Activated CD8-positive, alpha-beta memory T cell treated with anti-CD3 and anti-CD28 coated beads, Interleukin-2, amount 50 U/mL, for 1 hour (primary cell): ENCODE measurements around the gene PCSK6.

ENCODE experiments used
- DNase-seq: peaks from one replicate; pipeline ENCODE4 v3.0.0-alpha.2; 2020; ENCODE audit errors: extremely low read depth

PCSK6 gene

DNA sequence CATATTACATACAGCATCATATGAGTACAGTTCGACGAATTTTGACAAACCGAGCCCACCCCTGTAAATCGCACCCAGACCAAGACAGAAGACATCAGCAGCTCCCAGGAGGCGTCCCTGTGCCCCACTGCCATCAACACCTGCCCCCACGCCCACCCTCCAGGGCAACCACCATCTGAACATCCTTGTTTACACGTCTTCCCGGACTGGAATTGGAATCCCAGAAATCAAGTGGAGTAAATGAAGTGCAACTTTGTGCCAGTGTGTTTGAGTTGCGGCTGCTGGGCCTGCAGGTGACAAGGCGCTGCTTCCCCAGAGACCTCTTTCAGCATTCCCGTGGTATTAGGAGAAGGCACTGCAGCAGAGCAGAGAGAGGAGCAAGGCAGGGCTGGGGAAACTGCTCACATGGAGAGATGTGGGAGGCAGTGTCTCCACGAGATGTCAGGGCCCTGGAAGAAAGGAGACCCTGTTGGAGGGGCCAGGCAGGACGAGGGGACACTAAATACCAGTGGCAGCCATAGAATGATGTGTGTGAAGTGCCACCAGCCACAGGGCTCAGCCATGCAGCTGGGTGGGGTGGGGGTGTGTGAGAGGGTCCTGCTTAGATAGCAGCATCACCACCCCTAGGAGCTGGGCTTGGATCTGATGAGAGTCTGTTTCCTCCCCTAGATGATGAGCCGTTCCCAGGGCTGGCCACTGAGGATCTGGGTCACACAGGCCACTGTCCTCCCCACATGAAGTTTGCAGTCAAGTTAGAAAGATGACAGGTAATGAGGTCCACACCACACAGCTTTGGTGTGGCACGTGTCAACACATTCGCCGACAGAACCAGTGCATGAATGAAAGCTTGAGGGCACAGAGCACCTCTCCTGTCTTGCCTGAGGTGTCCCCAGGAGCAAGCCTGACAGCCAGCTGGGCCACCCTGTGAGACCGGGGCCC, 33.4 kb upstream of the PCSK6 start:
- no peak for DNase-seq

DNA sequence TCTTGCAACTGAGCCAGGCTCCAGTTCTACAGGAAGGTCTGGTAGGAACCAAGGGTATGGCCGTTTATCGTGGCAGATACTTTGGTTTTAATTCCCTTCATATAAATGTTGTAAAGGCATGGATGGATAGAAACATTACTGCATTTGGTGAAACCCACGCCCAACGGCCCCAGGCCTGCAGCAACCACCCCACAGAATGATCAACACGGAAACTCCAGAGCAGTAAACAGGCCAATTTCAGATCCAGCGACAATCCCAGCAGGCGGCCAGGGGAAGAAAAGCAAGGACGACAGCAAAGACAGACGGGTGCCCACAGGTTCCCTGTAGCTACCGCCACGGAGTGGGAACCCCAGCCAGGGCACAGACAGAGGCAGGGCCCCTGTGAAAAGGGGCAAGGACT, 32.6 kb upstream of the PCSK6 start:
- no peak for DNase-seq

DNA sequence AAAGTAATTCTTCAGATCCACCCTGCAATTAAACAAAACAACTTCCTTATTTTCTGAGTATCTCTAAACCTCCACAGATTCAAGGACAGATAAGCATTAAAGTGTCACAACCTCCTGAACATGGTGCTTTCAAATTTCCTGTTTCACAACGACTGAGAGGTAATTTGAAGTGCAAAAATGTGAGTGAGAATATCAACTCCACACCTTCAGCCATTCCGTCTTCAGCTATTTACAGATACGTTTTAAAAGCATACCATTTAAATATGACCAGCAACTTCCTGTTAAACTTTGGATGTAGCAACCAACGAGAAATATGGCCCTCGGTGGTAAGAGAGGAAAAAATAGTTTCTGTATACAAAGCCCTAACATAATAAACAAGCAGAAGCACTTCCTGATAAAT, 32.1 kb upstream of the PCSK6 start:
- no peak for DNase-seq

DNA sequence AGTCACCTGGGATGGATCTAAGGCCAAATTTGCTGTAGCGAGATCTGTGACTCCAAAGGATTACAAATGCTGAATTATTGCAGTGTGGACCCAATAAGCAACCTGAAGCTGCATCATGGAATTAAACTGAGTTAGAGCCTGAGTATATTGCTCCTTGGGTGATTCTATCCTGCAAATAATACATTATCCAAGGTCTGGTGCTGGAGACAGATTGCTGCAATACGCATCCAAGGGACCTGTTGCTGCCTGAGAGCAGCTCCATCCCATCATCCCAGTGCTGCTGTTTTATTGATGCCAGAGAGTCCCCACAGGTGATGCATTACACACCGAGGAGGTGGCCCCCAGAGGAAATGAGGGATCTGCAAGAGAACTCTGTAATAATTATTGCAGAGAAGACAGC, 31.6 kb upstream of the PCSK6 start:
- DNase-seq: no peak

DNA sequence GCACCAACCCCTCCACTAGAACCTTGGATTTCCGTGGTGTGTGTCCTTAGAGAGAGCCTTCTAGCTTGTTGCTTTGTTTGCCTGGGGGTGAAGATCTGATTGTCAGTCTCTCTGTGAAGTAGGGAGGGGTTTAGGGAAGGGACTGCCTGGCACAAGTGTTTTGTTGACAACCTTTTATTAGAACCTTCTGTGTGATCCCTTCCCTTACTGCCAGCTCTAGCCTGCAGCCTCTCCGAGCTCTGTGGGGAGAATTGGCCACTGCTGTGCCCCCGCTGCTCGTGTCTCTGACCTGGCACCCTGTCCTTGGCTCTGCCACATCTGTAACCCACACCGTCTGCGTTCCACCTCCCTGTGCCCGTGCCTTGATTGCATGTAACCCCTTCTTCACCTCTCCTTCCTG, 30.9 kb upstream of the PCSK6 start:
- no peak for DNase-seq

DNA sequence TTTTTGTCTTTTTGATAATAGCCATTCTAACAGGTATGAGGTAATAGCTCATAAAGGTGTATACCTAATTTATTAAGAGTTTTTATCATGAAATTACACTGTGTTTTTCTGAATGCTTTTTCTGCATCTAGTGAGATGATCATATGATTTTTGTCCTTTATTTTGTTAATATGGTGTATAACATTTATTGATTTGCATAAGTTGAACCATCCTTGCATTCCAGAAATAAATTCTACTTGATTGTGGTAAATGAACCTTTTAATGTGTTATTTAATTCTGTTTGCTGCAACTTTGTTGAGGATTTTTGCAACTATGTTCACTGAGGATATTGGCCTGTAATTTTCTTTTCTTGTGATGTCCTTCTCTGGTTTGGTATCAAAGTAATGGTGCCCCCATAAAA, 28.0 kb upstream of the PCSK6 start:
- DNase-seq: no peak

DNA sequence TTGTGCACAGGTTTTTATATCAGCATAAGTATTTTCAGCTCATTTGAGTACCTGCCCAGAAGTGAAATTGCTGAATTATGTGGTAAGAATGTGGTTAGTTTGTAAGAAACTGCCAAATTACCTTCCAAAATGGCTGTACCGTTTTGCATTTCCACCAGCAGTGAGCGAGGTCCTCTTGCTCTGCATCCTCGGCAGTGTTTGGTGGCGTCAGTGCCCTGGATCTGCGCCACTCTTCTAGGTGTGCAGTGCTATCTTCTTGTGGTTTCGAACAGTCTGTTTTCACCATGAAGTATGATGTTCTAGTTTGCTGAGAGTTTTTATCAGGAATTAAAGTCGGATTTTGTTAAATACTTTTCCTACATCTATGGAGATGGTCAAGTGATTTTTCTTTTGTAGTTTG, 24.8 kb upstream of the PCSK6 start:
- DNase-seq: no peak

DNA sequence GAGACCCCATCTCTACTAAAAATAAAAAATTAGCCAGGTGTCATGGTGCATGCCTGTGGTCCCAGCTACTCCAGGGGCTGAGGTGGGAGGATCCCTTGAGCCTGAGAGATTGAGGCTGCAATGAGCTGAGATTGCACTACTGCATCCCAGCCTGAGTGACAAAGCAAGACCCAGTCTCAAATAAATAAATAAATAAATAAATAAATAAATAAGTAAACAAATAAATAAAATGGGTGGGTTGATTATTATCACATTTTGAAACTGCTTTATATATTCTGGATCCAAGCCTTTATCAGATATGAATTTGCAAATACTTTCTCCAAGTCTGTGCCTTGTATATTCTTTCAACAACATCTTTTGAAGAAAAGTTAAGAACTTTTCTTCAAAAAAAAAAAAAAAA, 22.2 kb upstream of the PCSK6 start:
- no peak for DNase-seq

DNA sequence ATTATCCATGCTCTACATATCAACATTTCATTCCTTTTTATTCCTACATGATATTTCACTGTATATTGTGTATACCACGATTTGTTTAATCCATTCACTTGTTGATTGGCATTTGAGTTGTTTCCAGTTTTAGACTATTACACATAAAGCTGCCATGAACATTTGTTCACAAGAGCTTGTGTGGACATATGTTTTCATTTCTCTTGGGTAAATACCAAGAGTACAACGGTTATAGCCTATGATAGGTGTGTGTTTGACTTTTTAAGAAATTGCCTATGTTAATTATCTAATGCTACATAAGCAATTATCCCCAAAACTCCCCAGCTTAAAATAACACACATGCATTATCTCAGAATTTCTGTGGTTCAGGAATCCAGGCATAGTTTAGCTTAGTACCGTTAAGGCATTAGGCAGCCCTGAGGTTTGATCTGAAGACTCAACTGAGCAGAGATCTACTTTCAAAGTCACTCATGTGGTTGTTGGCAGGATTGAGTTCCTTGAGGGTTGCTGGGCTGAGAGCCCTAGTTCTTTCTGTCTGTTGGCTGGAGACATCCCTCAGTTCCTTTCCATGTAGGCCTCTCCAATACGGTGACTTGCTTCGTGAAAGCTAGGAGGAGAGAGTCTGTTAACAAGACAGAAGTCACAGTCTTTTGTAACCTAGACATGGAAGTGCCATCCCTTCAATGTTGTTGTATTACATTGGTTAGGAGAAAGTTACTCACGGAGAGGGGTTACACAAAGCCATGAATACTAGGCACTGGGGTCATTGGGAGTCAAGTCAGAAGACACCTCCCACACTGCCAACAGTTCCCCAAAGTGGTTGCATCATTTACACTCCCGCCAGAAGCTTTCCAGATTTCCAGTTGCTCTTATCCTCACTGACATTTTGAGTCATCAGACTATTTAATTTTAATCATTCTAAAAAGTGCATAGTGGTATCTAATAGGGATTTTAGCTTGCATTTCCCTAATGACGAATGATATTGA, 21.0 kb upstream of the PCSK6 start:
- no peak for DNase-seq

DNA sequence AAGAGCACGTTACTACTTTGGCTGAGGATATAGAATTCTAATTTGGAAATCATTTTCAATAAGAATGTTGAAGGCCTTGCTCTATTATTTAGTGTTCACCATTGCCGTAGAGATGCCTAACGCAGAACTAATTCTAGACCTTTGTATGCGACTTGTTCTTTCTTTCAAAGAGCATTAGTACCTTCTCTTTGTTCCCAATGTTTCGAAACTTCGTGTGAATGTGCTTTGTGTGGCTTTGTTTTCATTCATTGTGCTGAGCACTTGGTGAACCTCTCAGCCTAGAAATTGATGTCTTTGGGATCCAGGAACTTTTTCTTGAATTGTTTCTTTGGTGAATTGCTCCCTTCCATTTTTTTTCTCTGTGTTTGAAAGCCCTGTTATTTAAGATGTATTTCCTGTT, 19.8 kb upstream of the PCSK6 start:
- no peak for DNase-seq

DNA sequence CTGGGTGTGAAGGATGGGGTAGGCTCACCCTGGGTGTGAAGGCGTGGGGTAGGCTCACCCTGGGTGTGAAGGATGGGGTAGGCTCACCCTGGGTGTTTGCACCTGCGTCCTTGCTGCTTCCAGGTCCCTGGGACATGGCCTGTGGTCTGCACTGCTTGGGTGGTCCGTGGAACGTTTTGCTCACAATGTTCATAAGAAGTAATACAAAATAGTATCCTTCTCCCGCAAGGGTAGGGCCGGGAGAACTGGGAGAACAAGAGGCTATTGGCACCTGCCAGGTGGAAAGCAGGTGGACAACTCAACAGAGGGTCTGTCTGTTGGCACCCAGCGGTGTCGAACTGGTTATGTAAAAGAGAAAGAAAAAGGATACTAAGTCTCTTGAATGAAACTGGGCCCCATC, 17.0 kb upstream of the PCSK6 start:
- DNase-seq: no peak

DNA sequence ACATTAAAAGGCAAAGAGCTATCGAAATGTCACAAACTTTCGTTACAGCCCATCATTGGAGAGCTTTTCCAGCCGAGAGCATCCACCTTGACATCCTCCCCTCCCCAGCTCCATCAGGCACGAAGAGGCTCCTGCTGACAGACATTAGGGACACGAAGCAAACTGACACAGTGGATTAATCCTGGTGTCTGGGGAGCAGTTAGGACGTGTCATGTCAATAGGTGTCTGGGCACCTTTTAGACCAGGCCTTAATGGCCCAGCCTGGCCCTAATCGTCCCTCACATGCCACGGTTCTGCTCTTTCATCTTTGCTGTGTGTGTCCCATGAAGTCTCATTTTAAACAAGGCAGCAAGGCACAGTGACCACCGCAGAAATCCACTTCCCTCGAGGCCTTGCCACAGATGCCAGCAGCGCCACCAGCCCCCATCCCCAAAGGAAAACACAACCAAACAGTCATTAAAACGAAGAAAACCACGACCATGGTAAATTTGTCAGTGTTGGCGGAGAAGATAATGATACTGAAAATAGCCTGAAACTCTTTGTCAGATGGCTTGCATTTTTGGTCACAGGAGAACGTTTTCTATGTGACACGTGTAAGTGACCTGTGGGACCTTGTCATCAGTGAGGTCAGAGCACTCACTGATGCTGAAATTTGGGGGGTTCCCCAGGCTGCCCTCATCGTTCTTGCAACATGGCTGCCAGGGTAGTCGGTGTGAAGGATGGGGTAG, 16.3 kb upstream of the PCSK6 start:
- no peak for DNase-seq

DNA sequence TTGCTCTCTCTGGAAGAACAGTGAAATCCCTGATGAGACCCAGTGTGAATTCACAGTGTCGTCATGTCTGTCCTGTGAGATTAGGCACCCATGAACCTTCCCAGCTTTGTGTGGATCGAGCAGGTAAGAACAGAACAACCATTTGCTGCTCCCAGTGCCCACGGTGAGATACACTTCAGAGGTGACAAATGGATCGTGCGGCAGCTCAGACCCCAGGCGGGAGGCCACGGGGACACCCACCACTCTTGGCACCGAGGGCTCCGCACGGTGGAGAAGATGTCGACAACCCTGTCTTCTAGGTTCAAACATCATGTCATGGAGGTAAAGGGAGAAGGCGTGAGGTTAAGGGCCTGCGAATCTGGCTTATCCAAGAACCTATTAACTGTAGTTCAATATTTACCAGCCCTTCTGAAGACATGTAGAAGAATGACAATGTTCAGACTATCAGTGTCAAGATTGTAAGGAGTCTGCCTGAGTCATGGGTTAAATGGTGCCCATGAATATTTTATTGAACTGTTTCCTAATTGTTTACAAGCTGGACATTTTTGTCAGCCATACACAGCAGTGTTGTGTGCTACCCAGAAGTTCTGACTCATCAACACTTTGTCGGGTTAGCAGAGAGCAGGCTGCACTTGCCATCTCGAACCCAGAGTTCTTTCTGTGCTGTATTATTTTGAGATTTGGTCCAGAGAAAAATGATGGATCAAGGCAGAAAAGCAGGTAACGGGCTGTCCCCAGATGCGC, 15.5 kb upstream of the PCSK6 start:
- DNase-seq: no peak

DNA sequence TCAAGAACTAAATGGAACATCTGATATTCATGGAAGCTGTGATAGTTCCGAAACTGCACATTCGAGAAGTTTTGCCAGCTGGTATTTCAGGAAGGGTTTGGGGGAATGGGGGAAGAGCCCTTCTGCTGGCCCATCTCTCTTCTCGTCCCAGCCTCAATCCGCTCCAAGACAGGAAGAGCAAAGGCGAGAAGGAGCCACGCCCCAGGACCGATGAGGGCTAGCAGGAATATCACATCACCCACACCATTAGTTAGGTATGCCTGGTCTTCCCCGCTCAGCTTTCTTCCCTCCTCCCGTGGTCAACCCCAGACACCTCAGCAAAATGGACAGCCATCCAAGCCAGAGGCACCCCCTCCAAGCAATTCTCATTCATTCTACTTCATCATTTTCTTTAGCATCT, 14.9 kb upstream of the PCSK6 start:
- no peak for DNase-seq

DNA sequence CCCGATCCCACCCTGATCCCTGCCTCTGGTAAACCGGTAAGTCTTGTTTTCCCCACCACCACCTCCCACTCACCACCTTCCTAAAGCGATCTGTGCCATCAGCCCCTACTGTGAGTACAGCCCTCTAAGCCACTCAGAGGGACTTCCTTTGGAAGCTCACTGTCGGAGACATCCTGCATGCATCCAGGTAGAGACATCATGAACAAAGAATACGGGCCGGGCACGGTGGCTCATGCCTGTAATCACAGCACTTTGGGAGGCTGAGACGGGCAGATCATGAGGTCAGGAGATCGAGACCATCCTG, 13.7 kb upstream of the PCSK6 start:
- no peak for DNase-seq

DNA sequence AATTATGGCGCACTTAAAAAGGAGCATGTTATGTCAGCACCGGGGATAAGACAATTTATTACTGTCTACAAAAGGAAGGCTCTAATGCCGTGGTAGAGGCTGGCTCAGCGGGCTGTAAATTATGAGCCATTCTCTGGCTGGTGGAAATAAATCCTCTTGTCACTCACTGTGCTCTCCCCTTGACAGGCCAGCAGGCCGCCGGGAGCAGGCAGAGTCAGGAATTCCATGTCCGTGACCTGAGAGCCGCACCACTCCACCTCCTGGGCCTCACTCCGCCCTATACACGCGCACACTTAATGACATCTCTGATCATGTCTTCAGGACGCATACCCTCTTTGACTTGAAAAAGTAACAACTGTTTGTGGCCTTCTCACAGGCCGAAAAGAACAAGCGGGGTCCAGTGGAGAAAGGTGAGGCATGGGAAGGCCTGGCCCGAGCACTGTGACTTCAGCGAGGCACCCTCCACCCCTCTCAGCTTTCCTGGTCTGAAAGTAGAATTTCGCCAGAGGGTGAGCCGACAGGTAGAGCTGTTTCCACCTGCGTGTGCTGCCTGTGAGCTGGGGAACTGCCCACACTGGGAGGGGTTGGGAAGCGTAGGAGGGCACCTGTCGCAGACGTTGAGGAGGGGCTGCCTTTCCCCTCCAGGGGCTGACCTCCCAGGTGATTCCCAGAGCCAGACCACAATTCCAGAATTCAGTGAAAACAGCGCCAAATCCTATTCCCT, 13.2 kb upstream of the PCSK6 start:
- DNase-seq: no peak

DNA sequence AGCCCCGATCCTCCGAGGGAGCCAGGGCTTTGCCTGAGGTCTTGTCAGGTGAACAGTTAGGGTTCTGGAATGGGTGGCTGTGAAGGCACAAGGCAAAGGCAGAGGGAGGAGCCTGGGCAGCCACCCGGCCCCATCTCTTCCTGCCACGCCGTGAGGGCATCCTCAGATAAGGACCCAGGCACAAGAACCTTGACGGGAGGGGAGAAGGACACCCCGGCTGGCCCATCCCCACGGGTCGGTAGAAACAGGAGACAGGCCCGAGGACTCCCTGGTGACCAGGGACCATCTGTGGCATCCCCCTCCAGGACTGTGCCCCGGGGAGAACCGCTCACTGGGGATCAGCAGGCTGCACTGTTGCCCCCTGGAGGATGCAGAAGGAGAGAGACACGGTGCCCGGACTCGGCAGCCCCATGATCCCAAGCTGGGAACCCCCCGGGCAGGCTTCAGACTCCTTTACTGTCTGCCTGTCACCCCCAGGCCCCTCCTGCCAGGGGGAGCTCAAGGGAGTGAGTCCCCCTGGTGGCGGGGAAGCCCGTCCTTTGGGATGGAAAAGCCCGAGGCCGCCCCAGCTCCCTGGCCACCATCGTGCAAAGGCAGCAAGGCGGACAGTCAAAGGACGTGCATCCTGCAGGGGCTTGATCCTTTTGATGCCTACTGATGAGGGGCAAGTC, 12.3 kb upstream of the PCSK6 start:
- peak; percentile 9 for DNase-seq

DNA sequence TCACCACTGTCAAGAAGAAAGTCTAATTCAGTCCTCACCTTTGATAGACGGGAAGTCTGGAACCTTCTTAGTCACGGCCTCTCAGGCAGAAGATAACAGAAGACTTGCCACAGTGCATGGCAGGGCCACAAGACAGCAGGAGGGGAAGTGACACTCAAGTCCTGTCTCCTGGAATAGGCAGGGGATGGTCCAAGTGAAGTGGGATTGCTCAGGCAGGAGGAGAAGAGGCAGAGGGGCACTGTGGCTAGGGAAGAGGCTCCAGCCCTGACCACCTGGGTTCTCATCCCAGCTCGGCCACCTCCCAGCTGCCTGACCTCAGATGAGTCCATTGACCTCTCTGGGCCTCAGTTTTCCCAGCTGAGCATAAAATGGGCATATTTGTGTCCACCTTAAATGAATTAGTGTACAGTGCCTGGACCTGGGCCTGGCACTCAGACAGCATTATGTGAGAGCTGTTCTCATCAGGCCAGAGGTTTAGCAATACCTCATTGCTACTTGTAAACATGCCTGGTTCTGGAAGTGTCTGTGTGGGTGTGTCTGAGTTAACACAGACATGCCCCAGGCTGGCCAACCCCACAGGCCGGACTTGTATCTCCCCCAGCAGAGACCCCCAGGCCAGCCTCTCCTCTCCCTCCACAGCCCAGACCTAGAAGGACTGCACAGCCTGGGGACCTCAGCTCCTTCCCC, 11.5 kb upstream of the PCSK6 start:
- no peak for DNase-seq

DNA sequence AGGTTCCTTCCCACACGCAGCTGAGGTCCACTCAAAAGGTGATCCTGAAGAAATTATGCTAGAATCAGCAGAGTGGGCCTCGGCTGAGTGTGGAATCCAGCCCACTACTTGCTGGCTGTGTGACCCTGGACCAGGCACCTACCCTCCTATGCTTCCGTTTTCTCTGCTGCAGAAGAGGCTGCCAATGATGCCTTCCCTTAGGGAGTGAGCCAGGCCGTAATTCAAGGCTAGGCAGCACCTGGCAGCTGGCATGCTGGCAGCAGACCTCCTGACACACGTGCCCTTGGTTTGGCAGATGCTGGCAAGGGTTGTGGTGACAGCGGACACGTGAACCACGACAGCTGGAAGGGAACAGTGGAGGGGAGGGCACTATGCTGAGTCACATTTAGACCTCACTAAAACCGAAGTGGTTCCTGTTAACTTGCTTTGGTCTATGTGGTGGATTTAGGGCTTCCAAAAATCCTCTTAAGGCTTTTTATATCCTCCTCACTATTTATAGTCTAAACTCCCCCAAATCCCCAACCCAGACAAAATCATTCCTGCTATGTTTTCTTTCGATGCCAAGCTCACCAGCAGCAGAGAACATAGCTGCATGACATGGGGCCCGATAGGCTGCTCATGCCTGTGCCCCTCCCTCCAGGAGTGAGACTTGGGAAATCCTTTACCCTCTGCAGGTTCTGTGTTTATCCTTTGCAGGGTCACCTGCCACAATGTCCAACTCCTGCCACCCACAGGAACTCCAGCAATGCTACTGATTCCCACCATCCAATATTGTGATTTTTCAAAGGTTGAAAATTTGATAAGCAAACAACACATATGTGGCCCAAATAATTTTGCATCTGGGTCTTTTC, 10.6 kb upstream of the PCSK6 start:
- no peak for DNase-seq
